ENCODE measurements around the gene SH3D19. TPM values are rescaled to one million over a fixed set of nuclear protein-coding genes. Genes with fewer than 3 reads are reported as not detected.
"Not testable (repeated sequence)": the region's sequence is repeated elsewhere in the genome, so short reads cannot be mapped to it uniquely, and the experiment has no call there.

SH3D19 gene
- total RNA-seq, 5 donors from 2014 or later (not counting 1 experiment from before 2014, with no cell fraction given): 0.38 to 0.66 (median 0.51) TPM; not detected in 1

GRCh38 chr4:151266497-151266896 lies 58.9 kb downstream of the SH3D19 start:
- Mint-ChIP-seq H3K4me1 (no peaks in the 10 kb centered on the region), H3K27me3 (peaks cover 3 to 4% of the 10 kb centered on the region in 2 donors), H3K36me3 (no peaks in the 10 kb centered on the region), H3K27ac (no peak overlapping the region), H3K4me3 (no peak overlapping the region), H3K9me3 (no peaks in the 10 kb centered on the region)
- no peak for DNase-seq
- H3K36me3 ChIP-seq (ENCODE audit: control insufficient read depth in 2 of 2, extremely low read depth in 1 of 2, insufficient read depth in 1 of 2, low read length in 1 of 2): no peaks in the 10 kb centered on the region
- no peaks in the 10 kb centered on the region for H3K9me3 ChIP-seq
- no peaks in the 10 kb centered on the region for H3K4me1 ChIP-seq (ENCODE audit: control insufficient read depth in 1 of 2, extremely low read depth in 1 of 2, insufficient read depth in 2 of 2, low read length in 2 of 2)
- no peak overlapping the region for H3K4me3 ChIP-seq (ENCODE audit: control insufficient read depth in 1 of 2, extremely low read depth in 1 of 2, low read length in 1 of 2)
- WGBS (ENCODE audit: insufficient coverage): no CpG with 5 or more reads among the region's 1 CpG
- ATAC-seq (replicated peaks in 1 of 4): no peak
- CTCF ChIA-PET: interaction anchor here in 1 of 2 donors (0.7 kb wide), 1 partner anchor 13 kb away, joined by 3 read pairs; no protein-coding TSS in a partner anchor
- H3K27me3 ChIP-seq (replicated peaks in 1 of 2; ENCODE audit: control insufficient read depth in 2 of 2, extremely low read depth in 1 of 2, insufficient read depth in 2 of 2, low read length in 1 of 2): peaks cover 0 to 4% of the 10 kb centered on the region in 2 experiments
- POLR2A ChIA-PET: no interaction called here
- no peak overlapping the region for H3K27ac ChIP-seq (ENCODE audit: low read length)

- ChIA-PET CTCF (no interaction called here), POLR2A (no interaction called here)
- ATAC-seq (replicated peaks in 1 of 4) (no peak), DNase-seq (no peak)
- no peaks in the 10 kb centered on the region for H3K36me3 Mint-ChIP-seq
- WGBS (ENCODE audit: insufficient coverage): no CpG with 5 or more reads among the region's 2 CpGs
- no peak overlapping the region for H3K27ac Mint-ChIP-seq
- Histone ChIP-seq H3K4me3 (ENCODE audit: control insufficient read depth in 1 of 2, extremely low read depth in 1 of 2, low read length in 1 of 2) (no peak overlapping the region), H3K9me3 (no peaks in the 10 kb centered on the region), H3K27me3 (replicated peaks in 1 of 2; ENCODE audit: control insufficient read depth in 2 of 2, extremely low read depth in 1 of 2, insufficient read depth in 2 of 2, low read length in 1 of 2) (peaks cover 0 to 13% of the 10 kb centered on the region in 2 experiments), H3K4me1 (ENCODE audit: control insufficient read depth in 1 of 2, extremely low read depth in 1 of 2, insufficient read depth in 2 of 2, low read length in 2 of 2) (no peaks in the 10 kb centered on the region), H3K27ac (ENCODE audit: low read length) (no peak overlapping the region), H3K36me3 (ENCODE audit: control insufficient read depth in 2 of 2, extremely low read depth in 1 of 2, insufficient read depth in 1 of 2, low read length in 1 of 2) (no peaks in the 10 kb centered on the region)
- no peak overlapping the region for H3K4me3 Mint-ChIP-seq
- H3K27me3 Mint-ChIP-seq: peaks cover 4 to 8% of the 10 kb centered on the region in 2 donors
- H3K4me1 Mint-ChIP-seq: no peaks in the 10 kb centered on the region
- no peaks in the 10 kb centered on the region for H3K9me3 Mint-ChIP-seq
Measured at GRCh38 chr4:151263455-151263854, 62.0 kb downstream of the SH3D19 start.

- peaks cover 4 to 7% of the 10 kb centered on the region in 2 donors for H3K27me3 Mint-ChIP-seq
- WGBS (ENCODE audit: insufficient coverage): 100% methylated on average over 2 of the region's 2 CpGs
- H3K9me3 ChIP-seq: no peaks in the 10 kb centered on the region
- H3K9me3 Mint-ChIP-seq: no peaks in the 10 kb centered on the region
- DNase-seq (no peak), ATAC-seq (replicated peaks in 1 of 4) (no peak)
- peaks cover 0 to 13% of the 10 kb centered on the region in 2 experiments for H3K27me3 ChIP-seq (replicated peaks in 1 of 2; ENCODE audit: control insufficient read depth in 2 of 2, extremely low read depth in 1 of 2, insufficient read depth in 2 of 2, low read length in 1 of 2)
- H3K4me3 Mint-ChIP-seq: no peak overlapping the region
- POLR2A ChIA-PET: no interaction called here
- H3K4me1 ChIP-seq (ENCODE audit: control insufficient read depth in 1 of 2, extremely low read depth in 1 of 2, insufficient read depth in 2 of 2, low read length in 2 of 2): no peaks in the 10 kb centered on the region
- no peaks in the 10 kb centered on the region for H3K4me1 Mint-ChIP-seq
- no peak overlapping the region for H3K4me3 ChIP-seq (ENCODE audit: control insufficient read depth in 1 of 2, extremely low read depth in 1 of 2, low read length in 1 of 2)
- no peaks in the 10 kb centered on the region for H3K36me3 ChIP-seq (ENCODE audit: control insufficient read depth in 2 of 2, extremely low read depth in 1 of 2, insufficient read depth in 1 of 2, low read length in 1 of 2)
- CTCF ChIA-PET: no interaction called here
- H3K27ac Mint-ChIP-seq: no peak overlapping the region
- H3K36me3 Mint-ChIP-seq: no peaks in the 10 kb centered on the region
- no peak overlapping the region for H3K27ac ChIP-seq (ENCODE audit: low read length)
Measured at GRCh38 chr4:151260526-151260925, 64.9 kb downstream of the SH3D19 start.

GRCh38 chr4:151259752-151260151 lies 65.7 kb downstream of the SH3D19 start:
- DNase-seq (no peak), ATAC-seq (replicated peaks in 1 of 4) (no peak)
- POLR2A ChIA-PET: no interaction called here
- Mint-ChIP-seq H3K4me1 (no peaks in the 10 kb centered on the region), H3K27me3 (peaks cover 2 to 7% of the 10 kb centered on the region in 2 donors), H3K4me3 (no peak overlapping the region), H3K27ac (no peak overlapping the region), H3K36me3 (no peaks in the 10 kb centered on the region), H3K9me3 (no peaks in the 10 kb centered on the region)
- CTCF ChIA-PET: no interaction called here
- no peaks in the 10 kb centered on the region for H3K36me3 ChIP-seq (ENCODE audit: control insufficient read depth in 2 of 2, extremely low read depth in 1 of 2, insufficient read depth in 1 of 2, low read length in 1 of 2)
- H3K4me3 ChIP-seq (ENCODE audit: control insufficient read depth in 1 of 2, extremely low read depth in 1 of 2, low read length in 1 of 2): no peak overlapping the region
- peaks cover 0 to 13% of the 10 kb centered on the region in 2 experiments for H3K27me3 ChIP-seq (replicated peaks in 1 of 2; ENCODE audit: control insufficient read depth in 2 of 2, extremely low read depth in 1 of 2, insufficient read depth in 2 of 2, low read length in 1 of 2)
- no peaks in the 10 kb centered on the region for H3K9me3 ChIP-seq
- H3K4me1 ChIP-seq (ENCODE audit: control insufficient read depth in 1 of 2, extremely low read depth in 1 of 2, insufficient read depth in 2 of 2, low read length in 2 of 2): no peaks in the 10 kb centered on the region
- H3K27ac ChIP-seq (ENCODE audit: low read length): no peak overlapping the region
- WGBS (ENCODE audit: insufficient coverage): 45% methylated on average over 1 of the region's 1 CpG

- H3K27me3 ChIP-seq (replicated peaks in 1 of 2; ENCODE audit: control insufficient read depth in 2 of 2, extremely low read depth in 1 of 2, insufficient read depth in 2 of 2, low read length in 1 of 2): peaks cover 0 to 9% of the 10 kb centered on the region in 2 experiments
- no peaks in the 10 kb centered on the region for H3K9me3 ChIP-seq
- Mint-ChIP-seq H3K9me3 (no peaks in the 10 kb centered on the region), H3K36me3 (no peaks in the 10 kb centered on the region), H3K4me1 (no peaks in the 10 kb centered on the region), H3K27ac (no peak overlapping the region), H3K4me3 (no peak overlapping the region), H3K27me3 (peaks cover 2 to 7% of the 10 kb centered on the region in 2 donors)
- ATAC-seq (replicated peaks in 1 of 4): no peak
- H3K27ac ChIP-seq (ENCODE audit: low read length): no peak overlapping the region
- no peaks in the 10 kb centered on the region for H3K4me1 ChIP-seq (ENCODE audit: control insufficient read depth in 1 of 2, extremely low read depth in 1 of 2, insufficient read depth in 2 of 2, low read length in 2 of 2)
- no peaks in the 10 kb centered on the region for H3K36me3 ChIP-seq (ENCODE audit: control insufficient read depth in 2 of 2, extremely low read depth in 1 of 2, insufficient read depth in 1 of 2, low read length in 1 of 2)
- POLR2A ChIA-PET: no interaction called here
- WGBS (ENCODE audit: insufficient coverage): no CpG with 5 or more reads among the region's 4 CpGs
- no peak overlapping the region for H3K4me3 ChIP-seq (ENCODE audit: control insufficient read depth in 1 of 2, extremely low read depth in 1 of 2, low read length in 1 of 2)
- no peak for DNase-seq
- CTCF ChIA-PET: no interaction called here
Measured at GRCh38 chr4:151257704-151258103, 67.7 kb downstream of the SH3D19 start.

GRCh38 chr4:151256134-151256533 lies 69.3 kb downstream of the SH3D19 start:
- Histone ChIP-seq H3K9me3 (no peaks in the 10 kb centered on the region), H3K27me3 (replicated peaks in 1 of 2; ENCODE audit: control insufficient read depth in 2 of 2, extremely low read depth in 1 of 2, insufficient read depth in 2 of 2, low read length in 1 of 2) (peaks cover 0 to 9% of the 10 kb centered on the region in 2 experiments), H3K4me3 (ENCODE audit: control insufficient read depth in 1 of 2, extremely low read depth in 1 of 2, low read length in 1 of 2) (no peak overlapping the region), H3K27ac (ENCODE audit: low read length) (no peak overlapping the region), H3K36me3 (ENCODE audit: control insufficient read depth in 2 of 2, extremely low read depth in 1 of 2, insufficient read depth in 1 of 2, low read length in 1 of 2) (no peaks in the 10 kb centered on the region), H3K4me1 (ENCODE audit: control insufficient read depth in 1 of 2, extremely low read depth in 1 of 2, insufficient read depth in 2 of 2, low read length in 2 of 2) (no peaks in the 10 kb centered on the region)
- POLR2A ChIA-PET: no interaction called here
- peaks cover 2 to 7% of the 10 kb centered on the region in 2 donors for H3K27me3 Mint-ChIP-seq
- CTCF ChIA-PET: no interaction called here
- H3K4me3 Mint-ChIP-seq: no peak overlapping the region
- DNase-seq (no peak), ATAC-seq (replicated peaks in 1 of 4) (no peak)
- H3K27ac Mint-ChIP-seq: no peak overlapping the region
- H3K36me3 Mint-ChIP-seq: no peaks in the 10 kb centered on the region
- no peaks in the 10 kb centered on the region for H3K9me3 Mint-ChIP-seq
- WGBS (ENCODE audit: insufficient coverage): no CpG with 5 or more reads among the region's 2 CpGs
- no peaks in the 10 kb centered on the region for H3K4me1 Mint-ChIP-seq

- POLR2A ChIA-PET; H3K4me3 ChIP-seq (ENCODE audit: control insufficient read depth in 1 of 2, extremely low read depth in 1 of 2, low read length in 1 of 2); H3K4me3 Mint-ChIP-seq; H3K27me3 Mint-ChIP-seq; H3K27ac Mint-ChIP-seq; H3K9me3 ChIP-seq; H3K36me3 ChIP-seq (ENCODE audit: control insufficient read depth in 2 of 2, extremely low read depth in 1 of 2, insufficient read depth in 1 of 2, low read length in 1 of 2); ATAC-seq (replicated peaks in 1 of 4); H3K36me3 Mint-ChIP-seq; H3K27ac ChIP-seq (ENCODE audit: low read length); H3K4me1 ChIP-seq (ENCODE audit: control insufficient read depth in 1 of 2, extremely low read depth in 1 of 2, insufficient read depth in 2 of 2, low read length in 2 of 2); H3K9me3 Mint-ChIP-seq; DNase-seq; H3K4me1 Mint-ChIP-seq; CTCF ChIA-PET: not testable (repeated sequence)
- H3K27me3 ChIP-seq (replicated peaks in 1 of 2; ENCODE audit: control insufficient read depth in 2 of 2, extremely low read depth in 1 of 2, insufficient read depth in 2 of 2, low read length in 1 of 2): peaks cover 0 to 11% of the 10 kb centered on the region in 2 experiments
- whole genome bisulfite sequencing (ENCODE audit: insufficient coverage): 96% methylated on average over 10 of the region's 17 CpGs
Measured at GRCh38 chr4:151255680-151256079, 69.7 kb downstream of the SH3D19 start.
